ENCODE results near the gene BCAP31. TPM values are rescaled to one million over a fixed set of nuclear protein-coding genes. Genes with fewer than 3 reads are reported as not detected.
"Not testable (repeated sequence)": the region's sequence is repeated elsewhere in the genome, so short reads cannot be mapped to it uniquely, and the experiment has no call there.

The BCAP31 gene
- total RNA-seq, 1 donor from 2014 or later: 118 TPM

DNA sequence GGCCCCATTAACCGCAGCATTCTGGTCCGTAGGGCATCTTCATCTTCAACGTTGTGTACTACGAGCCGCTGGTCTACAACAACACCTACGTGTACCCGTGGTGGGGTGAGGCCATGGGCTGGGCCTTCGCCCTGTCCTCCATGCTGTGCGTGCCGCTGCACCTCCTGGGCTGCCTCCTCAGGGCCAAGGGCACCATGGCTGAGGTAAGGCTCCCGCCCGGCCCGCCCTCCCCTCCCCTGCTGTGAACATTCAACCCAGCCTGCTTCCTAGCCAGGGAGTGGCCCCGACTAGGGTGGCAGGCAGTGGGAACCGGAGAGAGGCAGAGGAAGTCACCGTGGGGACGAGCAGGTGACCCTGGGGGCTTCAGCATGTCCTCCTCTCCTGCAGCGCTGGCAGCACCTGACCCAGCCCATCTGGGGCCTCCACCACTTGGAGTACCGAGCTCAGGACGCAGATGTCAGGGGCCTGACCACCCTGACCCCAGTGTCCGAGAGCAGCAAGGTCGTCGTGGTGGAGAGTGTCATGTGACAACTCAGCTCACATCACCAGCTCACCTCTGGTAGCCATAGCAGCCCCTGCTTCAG is 29.4 kb downstream of the BCAP31 start:
- Mint-ChIP-seq H3K4me1 (peaks cover 4% of the 10 kb centered on the region), H3K36me3 (peaks cover 10% of the 10 kb centered on the region), H3K27me3 (ENCODE audit: low read depth) (no peaks in the 10 kb centered on the region), H3K27ac (no peak overlapping the region), H3K4me3 (no peak overlapping the region), H3K9me3 (peaks cover 7% of the 10 kb centered on the region)
- no peak for DNase-seq (ENCODE audit: low spot score in 2 of 2, unreplicated experiment in 2 of 2)
- no peak for TF ChIP-seq CTCF (IDR thresholded peaks at IDR 0.05; ENCODE audit: unreplicated experiment)

GRCh38 chrX:153694256-153694655 is 29.9 kb downstream of the BCAP31 start:
- H3K9me3 Mint-ChIP-seq; H3K4me3 Mint-ChIP-seq; H3K36me3 Mint-ChIP-seq; H3K27me3 Mint-ChIP-seq (ENCODE audit: low read depth); DNase-seq (ENCODE audit: low spot score in 2 of 2, unreplicated experiment in 2 of 2); H3K4me1 Mint-ChIP-seq; H3K27ac Mint-ChIP-seq: not testable (repeated sequence)

DNA sequence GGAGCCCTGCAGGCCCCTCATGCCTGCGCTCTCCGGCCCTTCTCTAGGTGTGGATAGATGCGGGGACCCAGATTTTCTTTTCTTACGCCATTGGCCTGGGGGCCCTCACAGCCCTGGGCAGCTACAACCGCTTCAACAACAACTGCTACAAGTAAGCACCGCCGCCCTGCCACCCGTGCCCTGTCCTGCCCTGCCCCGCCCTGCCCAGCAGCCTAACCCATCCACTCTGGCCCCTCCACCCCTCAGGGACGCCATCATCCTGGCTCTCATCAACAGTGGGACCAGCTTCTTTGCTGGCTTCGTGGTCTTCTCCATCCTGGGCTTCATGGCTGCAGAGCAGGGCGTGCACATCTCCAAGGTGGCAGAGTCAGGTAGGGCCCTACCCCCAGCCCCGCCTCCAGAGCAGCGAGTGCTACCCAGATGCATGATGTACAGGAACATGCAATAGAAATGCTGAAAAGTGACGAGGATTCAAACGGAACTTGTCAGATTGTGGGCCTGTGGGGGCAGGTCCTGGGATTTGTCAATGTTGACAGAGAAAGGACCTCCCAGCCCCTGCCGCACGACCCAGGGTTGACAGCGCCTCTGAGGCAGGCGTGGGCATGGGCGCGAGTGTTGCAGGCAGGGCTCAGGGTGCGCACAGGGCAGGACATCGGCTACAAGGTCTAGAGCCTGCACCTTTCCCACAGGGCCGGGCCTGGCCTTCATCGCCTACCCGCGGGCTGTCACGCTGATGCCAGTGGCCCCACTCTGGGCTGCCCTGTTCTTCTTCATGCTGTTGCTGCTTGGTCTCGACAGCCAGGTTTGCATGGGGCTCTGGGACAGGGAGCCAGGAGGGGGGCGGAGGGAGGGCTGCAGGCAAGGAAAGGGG is 30.7 kb downstream of the BCAP31 start:
- peaks cover 4% of the 10 kb centered on the region for H3K4me1 Mint-ChIP-seq
- TF ChIP-seq CTCF (IDR thresholded peaks at IDR 0.05; ENCODE audit: unreplicated experiment): no peak
- H3K27ac Mint-ChIP-seq: no peak overlapping the region

DNA sequence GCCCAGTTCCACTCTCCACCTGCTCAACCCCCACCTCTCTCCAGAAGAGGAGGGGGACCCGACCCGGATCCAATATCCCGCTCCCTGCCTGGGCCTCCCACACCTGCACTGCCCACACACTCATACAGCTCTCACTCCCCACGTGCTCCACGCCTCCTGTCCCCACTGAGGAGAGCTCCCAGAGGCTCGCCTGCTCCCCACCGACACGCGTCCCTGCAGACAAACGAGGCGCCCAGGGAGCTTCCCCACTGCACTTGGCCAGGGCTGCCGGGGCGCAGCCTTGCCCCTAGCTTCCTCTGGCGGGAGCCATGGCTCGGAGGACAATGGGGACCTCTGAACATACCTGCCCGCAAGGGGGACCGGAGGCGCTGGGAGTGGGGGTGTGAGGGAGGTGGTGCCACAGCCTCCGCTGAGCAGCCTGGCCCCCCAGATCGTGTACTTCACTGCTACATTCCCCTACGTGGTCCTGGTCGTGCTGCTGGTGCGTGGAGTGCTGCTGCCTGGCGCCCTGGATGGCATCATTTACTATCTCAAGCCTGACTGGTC is 31.5 kb downstream of the BCAP31 start:
- peaks cover 4% of the 10 kb centered on the region for H3K4me1 Mint-ChIP-seq
- H3K27ac Mint-ChIP-seq: no peak overlapping the region
- no peak for DNase-seq (ENCODE audit: low spot score in 2 of 2, unreplicated experiment in 2 of 2)
- H3K4me3 Mint-ChIP-seq: no peak overlapping the region
- H3K9me3 Mint-ChIP-seq: peaks cover 5% of the 10 kb centered on the region
- peaks cover 6% of the 10 kb centered on the region for H3K36me3 Mint-ChIP-seq
- no peaks in the 10 kb centered on the region for H3K27me3 Mint-ChIP-seq (ENCODE audit: low read depth)
- TF ChIP-seq CTCF (IDR thresholded peaks at IDR 0.05; ENCODE audit: unreplicated experiment): no peak

More for the DNA sequence above, 30.7 kb downstream of the BCAP31 start:
- H3K27me3 Mint-ChIP-seq (ENCODE audit: low read depth): no peaks in the 10 kb centered on the region
- no peak overlapping the region for H3K4me3 Mint-ChIP-seq
- no peak for DNase-seq (ENCODE audit: low spot score in 2 of 2, unreplicated experiment in 2 of 2)
- H3K9me3 Mint-ChIP-seq: peaks cover 7% of the 10 kb centered on the region
- H3K36me3 Mint-ChIP-seq: peaks cover 6% of the 10 kb centered on the region

- H3K36me3 Mint-ChIP-seq: peaks cover under 1% of the 10 kb centered on the region
- DNase-seq (ENCODE audit: low spot score in 2 of 2, unreplicated experiment in 2 of 2): no peak
- no peaks in the 10 kb centered on the region for H3K27me3 Mint-ChIP-seq (ENCODE audit: low read depth)
- H3K4me3 Mint-ChIP-seq: no peak overlapping the region
- TF ChIP-seq CTCF (IDR thresholded peaks at IDR 0.05; ENCODE audit: unreplicated experiment): no peak
- H3K27ac Mint-ChIP-seq: no peak overlapping the region
- H3K4me1 Mint-ChIP-seq: peaks cover 4% of the 10 kb centered on the region
- no peaks in the 10 kb centered on the region for H3K9me3 Mint-ChIP-seq
Observed at GRCh38 chrX:153692003-153692402, 32.2 kb downstream of the BCAP31 start.

GRCh38 chrX:153691032-153691827 is 33.0 kb downstream of the BCAP31 start:
- not testable (repeated sequence) for H3K4me3 Mint-ChIP-seq; DNase-seq (ENCODE audit: low spot score in 2 of 2, unreplicated experiment in 2 of 2); H3K9me3 Mint-ChIP-seq; H3K4me1 Mint-ChIP-seq; H3K27me3 Mint-ChIP-seq (ENCODE audit: low read depth); H3K36me3 Mint-ChIP-seq; H3K27ac Mint-ChIP-seq
